Mucosa of descending colon (tissue), 3 donors: ENCODE results near the gene ENTPD6. TPM values are rescaled to one million over a fixed set of nuclear protein-coding genes. Genes with fewer than 3 reads are reported as not detected.

ENCODE experiments used
- ATAC-seq: fragments of 200-7000 bp; cut with Tn5 transposase; one replicate; pipeline ENCODE4 v1.9.1; 2020; ENCODE audit warnings: mild to moderate bottlenecking, moderate library complexity
- DNase-seq, 3 donors: peaks; one replicate each; pipeline ENCODE4 v3.0.0-alpha.2; 2020
- H3K36me3 ChIP-seq: fragments of 200-600 bp; one replicate; pipeline ENCODE4 v1.8.0; 2021; ENCODE audit warnings: low read depth, mild to moderate bottlenecking
- H3K4me1 ChIP-seq: fragments of 200-600 bp; one replicate; pipeline ENCODE4 v1.8.0; 2021; ENCODE audit warnings: low read depth, mild to moderate bottlenecking
- H3K4me3 ChIP-seq: fragments of 200-600 bp; one replicate; pipeline ENCODE4 v1.8.0; 2021; ENCODE audit warnings: mild to moderate bottlenecking
- H3K9me3 ChIP-seq: fragments of 200-600 bp; one replicate; pipeline ENCODE4 v1.8.0; 2021; ENCODE audit warnings: mild to moderate bottlenecking
- CTCF ChIP-seq: fragments of 200-600 bp; IDR thresholded peaks from one replicate; pipeline ENCODE4 v1.8.0; 2022; ENCODE audit warnings: antibody characterized with exemption, mild to moderate bottlenecking
- intact Hi-C, 2 donors: fragments of 100-400 bp; cut with DNase I in 1 of 2; cut with micrococcal nuclease in 1 of 2; formaldehyde crosslinking; loops; one replicate each; pipeline versions ENCODE4 v1.11.0 to v1.11.1; 2022; cut with DNase I, micrococcal nuclease
- total RNA-seq, 3 donors: library from RNA; stranded (reverse); fragmentation: NEBNext Ultra II Directional in 2 of 3; extraction: Animal tissue kit (Norgen Biotek cat#: 25700) in 2 of 3; gene quantifications; one replicate each; pipeline versions ENCODE4 v1.2.1 to v1.2.4, GENCODE V29; 2021 to 2023
- donor health status: DM: no; HTN: no; CAD: no; lungs with moderate emphysema.
- donor health status: DM: no; HTN: no; CAD: no.
- donor health status: DM: no; HTN: yes; CAD: no.

The ENTPD6 gene
- total RNA-seq, 3 donors from 2014 or later, result 114 to 191 (median 140) TPM

- H3K4me1 ChIP-seq, result no peaks in the 10 kb centered on the region
- no peak for ATAC-seq
- H3K4me3 ChIP-seq, result no peak overlapping the region
- DNase-seq, result no peak
- intact Hi-C loops, result no loop called here
- TF ChIP-seq CTCF, result no peak
- no peaks in the 10 kb centered on the region for H3K9me3 ChIP-seq
- peaks cover 11% of the 10 kb centered on the region for H3K36me3 ChIP-seq
These were observed 15.8 kb downstream of the ENTPD6 start for GRCh38 chr20:25211273-25211672.

GRCh38 chr20:25212242-25212641 lies 16.7 kb downstream of the ENTPD6 start:
- H3K9me3 ChIP-seq, result no peaks in the 10 kb centered on the region
- TF ChIP-seq CTCF, result no peak
- intact Hi-C loops, result no loop called here
- no peak for DNase-seq
- peaks cover 17% of the 10 kb centered on the region for H3K36me3 ChIP-seq
- no peaks in the 10 kb centered on the region for H3K4me1 ChIP-seq
- no peak for ATAC-seq
- H3K4me3 ChIP-seq, result no peak overlapping the region

- Histone ChIP-seq H3K36me3 (peaks cover 17% of the 10 kb centered on the region), H3K4me1 (no peaks in the 10 kb centered on the region), H3K4me3 (no peak overlapping the region), H3K9me3 (no peaks in the 10 kb centered on the region)
- no peak for ATAC-seq
- no peak for DNase-seq
- no peak for TF ChIP-seq CTCF
- intact Hi-C loops, result no loop called here
These were observed 18.3 kb downstream of the ENTPD6 start for GRCh38 chr20:25213566-25214425.

GRCh38 chr20:25214426-25214790 lies 18.9 kb downstream of the ENTPD6 start:
- intact Hi-C loops, result no loop called here
- Histone ChIP-seq H3K4me3 (no peak overlapping the region), H3K4me1 (no peaks in the 10 kb centered on the region), H3K9me3 (no peaks in the 10 kb centered on the region), H3K36me3 (peaks cover 17% of the 10 kb centered on the region)
- DNase-seq (no peak), ATAC-seq (no peak)
- no peak for TF ChIP-seq CTCF

GRCh38 chr20:25214819-25215218 lies 19.3 kb downstream of the ENTPD6 start:
- DNase-seq (no peak), ATAC-seq (no peak)
- Histone ChIP-seq H3K4me3 (no peak overlapping the region), H3K36me3 (peaks cover 17% of the 10 kb centered on the region), H3K9me3 (no peaks in the 10 kb centered on the region), H3K4me1 (peaks cover under 1% of the 10 kb centered on the region)
- TF ChIP-seq CTCF, result no peak
- intact Hi-C loops, result no loop called here
